ENCODE results near the gene JPH2. TPM values are rescaled to one million over a fixed set of nuclear protein-coding genes. Genes with fewer than 3 reads are reported as not detected.

The JPH2 gene
- total RNA-seq, 6 donors from 2014 or later, result 3.5 to 9.2 (median 5.0) TPM

DNA sequence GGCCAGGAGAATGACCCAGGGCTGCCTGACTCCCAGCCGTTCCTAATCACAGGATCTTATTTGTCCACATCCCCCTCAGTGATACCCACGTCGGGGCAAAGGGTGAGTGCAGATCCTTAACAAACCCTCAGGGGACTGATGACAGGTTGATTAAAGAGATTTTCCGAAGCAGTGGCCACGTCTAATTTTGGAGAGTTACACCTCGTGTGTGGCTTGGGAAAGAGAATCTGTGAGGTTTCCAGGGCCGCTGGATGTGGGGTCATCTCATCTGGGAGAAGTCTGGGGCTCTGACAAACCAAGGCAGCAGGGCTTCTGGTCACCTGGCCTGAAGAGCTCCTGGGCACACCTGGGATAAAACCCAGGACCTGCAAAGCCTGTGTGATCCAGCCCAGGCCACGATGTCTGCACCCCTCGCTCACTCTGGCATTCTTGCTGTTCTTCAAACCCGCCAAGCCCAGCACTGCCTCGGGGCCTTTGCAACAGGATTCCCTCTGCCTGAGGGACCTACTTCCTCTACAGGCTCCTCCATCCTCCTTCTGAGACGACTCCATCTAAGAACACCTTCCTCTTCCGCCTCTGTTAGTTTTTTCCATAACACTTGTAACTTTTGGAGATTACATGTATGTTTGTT is 4.7 kb downstream of the JPH2 start:
- TF ChIP-seq POLR2AphosphoS5 (IDR thresholded peaks at IDR 0.05), result no peak
- TF ChIP-seq, protein P1, sequence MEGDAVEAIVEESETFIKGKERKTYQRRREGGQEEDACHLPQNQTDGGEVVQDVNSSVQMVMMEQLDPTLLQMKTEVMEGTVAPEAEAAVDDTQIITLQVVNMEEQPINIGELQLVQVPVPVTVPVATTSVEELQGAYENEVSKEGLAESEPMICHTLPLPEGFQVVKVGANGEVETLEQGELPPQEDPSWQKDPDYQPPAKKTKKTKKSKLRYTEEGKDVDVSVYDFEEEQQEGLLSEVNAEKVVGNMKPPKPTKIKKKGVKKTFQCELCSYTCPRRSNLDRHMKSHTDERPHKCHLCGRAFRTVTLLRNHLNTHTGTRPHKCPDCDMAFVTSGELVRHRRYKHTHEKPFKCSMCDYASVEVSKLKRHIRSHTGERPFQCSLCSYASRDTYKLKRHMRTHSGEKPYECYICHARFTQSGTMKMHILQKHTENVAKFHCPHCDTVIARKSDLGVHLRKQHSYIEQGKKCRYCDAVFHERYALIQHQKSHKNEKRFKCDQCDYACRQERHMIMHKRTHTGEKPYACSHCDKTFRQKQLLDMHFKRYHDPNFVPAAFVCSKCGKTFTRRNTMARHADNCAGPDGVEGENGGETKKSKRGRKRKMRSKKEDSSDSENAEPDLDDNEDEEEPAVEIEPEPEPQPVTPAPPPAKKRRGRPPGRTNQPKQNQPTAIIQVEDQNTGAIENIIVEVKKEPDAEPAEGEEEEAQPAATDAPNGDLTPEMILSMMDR (IDR thresholded peaks at IDR 0.05), result no peak
- no peak for TF ChIP-seq POLR2A (IDR thresholded peaks at IDR 0.05)
- TF ChIP-seq EP300 (IDR thresholded peaks at IDR 0.05), result no peak
- no peaks in the 10 kb centered on the region for H3K36me3 ChIP-seq
- WGBS, 2 donors, result 51 to 52% methylated on average over 9 to 12 of the region's 13 CpGs
- no peak for DNase-seq
- H3K27me3 ChIP-seq, result peaks cover 0 to 10% (median 4%) of the 10 kb centered on the region in 4 donors
- no peak for ATAC-seq (ENCODE audit: low FRiP score in 2 of 2)
- no peak overlapping the region for H3K4me3 ChIP-seq
- no peak overlapping the region for H3K27ac ChIP-seq
- H3K4me1 ChIP-seq, result peaks cover 4 to 15% (median 8%) of the 10 kb centered on the region in 4 donors
- no peaks in the 10 kb centered on the region for H3K9me3 ChIP-seq

DNA sequence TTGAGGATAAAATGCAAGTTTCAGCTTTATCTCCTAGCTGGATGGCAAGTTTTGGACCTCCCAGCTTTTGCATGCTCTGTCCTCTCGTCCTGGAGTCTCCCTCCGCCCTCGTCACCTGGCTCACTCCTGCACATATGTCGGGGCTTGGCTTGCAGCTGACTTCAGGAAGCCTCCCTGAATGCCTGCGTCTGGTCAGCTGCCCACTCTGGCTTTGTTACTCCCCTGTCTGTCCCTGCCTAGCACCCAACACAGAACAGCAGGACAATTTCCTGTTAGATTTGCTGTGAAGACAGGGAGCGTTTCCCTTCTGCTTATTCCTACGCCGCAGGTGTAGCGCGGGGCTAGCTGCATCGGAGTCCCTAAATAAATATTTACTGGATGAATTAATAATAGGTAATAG is 5.4 kb downstream of the JPH2 start:
- 47 to 60% methylated on average over 11 of the region's 11 CpGs for WGBS, 2 donors
- no peak for DNase-seq
- Histone ChIP-seq H3K27me3 (peaks cover 0 to 5% (median 1%) of the 10 kb centered on the region in 4 donors), H3K9me3 (no peaks in the 10 kb centered on the region), H3K4me1 (peaks cover 0 to 9% (median 3%) of the 10 kb centered on the region in 4 donors), H3K36me3 (no peaks in the 10 kb centered on the region), H3K4me3 (no peak overlapping the region), H3K27ac (no peak overlapping the region)
- TF ChIP-seq, protein P1 (IDR thresholded peaks at IDR 0.05), result no peak
- TF ChIP-seq POLR2AphosphoS5 (IDR thresholded peaks at IDR 0.05) (no peak), POLR2A (IDR thresholded peaks at IDR 0.05) (no peak), EP300 (IDR thresholded peaks at IDR 0.05) (no peak)
- ATAC-seq (ENCODE audit: low FRiP score in 2 of 2), result no peak

DNA sequence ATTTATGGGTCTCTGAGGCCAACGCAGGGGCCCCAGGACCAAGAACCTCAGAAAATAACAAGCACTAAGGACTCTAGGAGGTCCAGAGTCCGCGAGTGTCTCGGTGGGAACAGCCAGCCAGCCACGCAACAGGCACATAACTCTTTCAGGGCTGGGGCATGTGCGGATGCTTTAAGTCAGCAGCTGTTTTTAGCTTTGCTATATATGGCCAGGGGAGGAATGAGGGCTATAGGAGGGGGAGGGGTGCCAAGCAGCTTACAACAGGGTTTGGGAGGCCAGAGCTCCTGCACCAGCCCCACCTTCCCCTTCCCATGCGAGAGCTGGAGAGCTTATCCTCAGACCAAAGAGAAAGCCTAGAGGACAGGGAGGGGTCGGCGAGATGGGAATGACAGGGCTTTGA is 6.2 kb downstream of the JPH2 start:
- TF ChIP-seq POLR2A (IDR thresholded peaks at IDR 0.05) (no peak), POLR2AphosphoS5 (IDR thresholded peaks at IDR 0.05) (no peak), EP300 (IDR thresholded peaks at IDR 0.05) (no peak)
- TF ChIP-seq, protein P1 (IDR thresholded peaks at IDR 0.05), result no peak
- 19 to 22% methylated on average over 9 of the region's 9 CpGs for WGBS, 2 donors
- H3K4me1 ChIP-seq, result peaks cover 0 to 7% (median 2%) of the 10 kb centered on the region in 4 donors
- no peak for DNase-seq
- ATAC-seq (ENCODE audit: low FRiP score in 2 of 2), result no peak
- no peaks in the 10 kb centered on the region for H3K27me3 ChIP-seq
- H3K9me3 ChIP-seq, result no peaks in the 10 kb centered on the region
- H3K4me3 ChIP-seq, result no peak overlapping the region
- H3K27ac ChIP-seq, result no peak overlapping the region
- H3K36me3 ChIP-seq, result no peaks in the 10 kb centered on the region

DNA sequence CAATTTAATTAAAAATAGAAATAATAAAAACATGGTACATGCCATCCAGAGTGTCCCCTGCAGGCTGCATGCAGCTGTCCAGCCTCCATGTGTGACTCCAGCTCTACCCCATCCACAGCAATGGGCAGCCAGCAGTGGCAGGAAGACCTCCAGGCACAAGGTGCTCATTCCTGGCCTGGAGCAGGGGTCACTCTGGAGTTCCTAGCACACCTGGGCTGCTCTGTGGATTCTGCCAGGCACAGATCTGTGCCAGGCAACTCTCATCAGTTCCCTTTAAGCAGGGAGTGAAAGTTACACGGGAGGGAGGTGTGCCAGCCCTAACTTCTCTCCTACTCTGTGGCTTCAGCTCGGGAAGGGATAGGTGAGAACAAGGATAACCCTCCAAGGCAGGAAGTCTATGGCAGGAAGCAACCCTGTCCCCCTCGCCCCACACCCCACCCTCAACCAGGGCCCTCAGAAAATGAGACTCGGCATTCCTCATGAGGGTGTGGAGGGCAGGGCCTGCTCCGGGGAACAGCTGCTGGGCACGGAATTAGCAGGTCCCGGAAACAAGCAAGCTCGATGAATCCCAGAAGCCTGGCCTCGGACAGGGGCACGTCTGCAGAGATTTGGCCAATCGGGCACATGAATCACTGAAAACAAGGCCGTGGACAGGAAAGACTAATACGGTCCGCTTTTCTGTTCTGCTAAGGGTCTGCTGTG is 10.0 kb downstream of the JPH2 start:
- H3K4me3 ChIP-seq, result no peak overlapping the region
- no peaks in the 10 kb centered on the region for H3K36me3 ChIP-seq
- ATAC-seq (ENCODE audit: low FRiP score in 2 of 2) (peak in 1 of 2 donors; percentile 79), DNase-seq (peak in 1 of 2 donors; percentile 31)
- 51 to 52% methylated on average over 12 to 14 of the region's 14 CpGs for WGBS, 2 donors
- no peaks in the 10 kb centered on the region for H3K9me3 ChIP-seq
- no peaks in the 10 kb centered on the region for H3K27me3 ChIP-seq
- TF ChIP-seq EP300 (IDR thresholded peaks at IDR 0.05) (no peak), POLR2A (IDR thresholded peaks at IDR 0.05) (no peak)
- TF ChIP-seq, protein P1 (IDR thresholded peaks at IDR 0.05), result no peak
- H3K27ac ChIP-seq, result peak overlapping the region in 1 of 4 donors; percentile 26
- peaks cover 0 to 7% (median 2%) of the 10 kb centered on the region in 4 donors for H3K4me1 ChIP-seq
